Measurements from ENCODE around the gene CLUH.
"Not testable (repeated sequence)": the region's sequence is repeated elsewhere in the genome, so short reads cannot be mapped to it uniquely, and the experiment has no call there.

Gene CLUH

DNA sequence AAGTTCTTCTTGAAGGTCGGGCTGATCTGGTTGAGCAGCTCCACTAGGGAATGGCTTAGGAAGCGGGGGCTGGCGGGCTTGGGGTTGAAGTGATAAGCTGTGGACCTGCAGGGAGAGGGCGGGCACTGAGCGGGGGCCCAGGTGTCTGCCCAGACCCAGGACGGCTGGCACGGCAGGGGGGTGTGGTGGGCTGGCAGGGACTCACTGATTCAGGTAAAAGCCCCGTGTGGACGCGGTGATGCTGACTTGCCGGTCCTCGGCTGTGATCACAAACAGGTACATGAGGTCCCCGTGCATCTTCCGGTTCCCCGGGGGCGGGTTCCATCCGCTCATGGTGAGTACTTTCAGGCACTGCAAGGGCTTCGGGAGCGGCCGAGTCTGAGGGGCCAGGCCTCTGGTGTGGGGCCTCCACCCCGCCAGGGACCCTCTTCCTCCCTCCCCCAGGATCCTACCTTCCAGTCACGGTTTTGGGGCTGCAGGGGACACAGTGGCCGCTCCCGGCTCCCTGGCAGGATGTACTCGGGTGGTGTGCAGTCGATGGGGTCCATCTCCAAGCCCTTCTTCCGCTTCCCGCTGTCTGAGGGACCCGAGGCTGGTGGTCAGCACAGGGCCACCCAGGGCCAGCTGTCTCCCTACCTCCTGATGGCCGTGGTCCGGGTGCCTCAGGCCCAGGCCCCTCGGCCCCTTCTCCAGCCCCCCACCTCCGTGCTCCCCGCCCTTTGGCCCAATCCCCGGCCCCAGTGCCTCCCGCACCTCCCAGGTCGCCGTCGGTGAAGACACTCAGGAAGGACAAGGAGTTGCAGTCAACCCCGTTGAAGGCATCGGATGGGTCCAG is 10.2 kb downstream of the CLUH start:
- DNase-seq (ENCODE audit: low read depth) = no peak

DNA sequence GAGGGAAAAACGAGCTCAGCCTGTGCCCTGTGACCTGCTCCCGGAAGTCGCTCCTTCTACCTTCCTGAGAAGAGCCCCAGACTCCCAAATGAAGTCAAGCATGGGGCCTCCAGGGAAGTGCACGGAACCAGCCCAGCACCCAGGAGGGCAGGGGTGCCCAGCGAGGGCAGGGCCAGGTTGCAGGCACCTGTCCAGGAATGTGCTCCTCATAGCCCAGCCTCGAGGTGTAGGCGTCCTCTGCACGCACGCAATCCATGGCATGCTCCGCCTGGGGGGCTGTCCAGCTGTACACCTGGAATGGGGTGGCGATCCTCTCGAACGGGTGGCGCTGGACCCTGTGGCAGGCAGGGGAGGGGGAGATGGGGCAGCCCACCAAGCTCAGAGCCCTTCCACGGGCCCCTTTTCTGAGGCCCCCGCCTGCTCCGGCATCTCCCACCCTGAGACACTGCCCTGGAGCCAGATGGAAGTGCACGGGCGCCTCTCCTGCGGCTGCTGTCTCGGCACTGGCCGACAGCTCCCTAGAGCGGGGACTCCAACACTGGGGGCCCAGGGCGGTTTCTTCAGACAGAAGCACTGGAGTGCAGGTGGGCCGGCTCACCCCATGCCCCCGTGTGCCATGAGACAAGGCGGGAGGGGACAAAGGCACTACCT is 10.9 kb downstream of the CLUH start:
- no peak for DNase-seq (ENCODE audit: low read depth)

DNA sequence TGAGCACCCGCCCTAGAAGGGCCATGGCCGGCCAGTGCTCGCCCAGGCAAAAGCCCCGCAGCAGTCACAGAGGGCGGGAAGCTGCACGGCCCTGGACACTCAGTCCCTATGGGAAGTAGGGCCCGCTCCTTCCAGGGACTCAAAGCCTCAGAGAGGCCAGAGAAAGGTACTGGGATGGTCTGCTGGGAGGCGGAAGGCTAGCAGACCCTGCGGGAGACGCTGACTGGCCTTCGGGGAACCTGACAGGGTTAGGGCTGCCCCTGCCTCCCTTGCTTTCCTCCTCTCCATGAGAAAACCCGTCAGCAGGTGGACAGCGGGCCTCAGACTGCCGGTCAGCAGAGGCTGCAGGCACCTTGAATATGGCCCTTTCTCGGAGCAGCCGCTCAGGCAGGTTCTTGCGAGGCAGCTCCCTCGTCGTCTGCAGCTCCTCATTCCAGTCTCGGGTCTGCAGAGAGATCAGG is 11.5 kb downstream of the CLUH start:
- no peak for DNase-seq (ENCODE audit: low read depth)

DNA sequence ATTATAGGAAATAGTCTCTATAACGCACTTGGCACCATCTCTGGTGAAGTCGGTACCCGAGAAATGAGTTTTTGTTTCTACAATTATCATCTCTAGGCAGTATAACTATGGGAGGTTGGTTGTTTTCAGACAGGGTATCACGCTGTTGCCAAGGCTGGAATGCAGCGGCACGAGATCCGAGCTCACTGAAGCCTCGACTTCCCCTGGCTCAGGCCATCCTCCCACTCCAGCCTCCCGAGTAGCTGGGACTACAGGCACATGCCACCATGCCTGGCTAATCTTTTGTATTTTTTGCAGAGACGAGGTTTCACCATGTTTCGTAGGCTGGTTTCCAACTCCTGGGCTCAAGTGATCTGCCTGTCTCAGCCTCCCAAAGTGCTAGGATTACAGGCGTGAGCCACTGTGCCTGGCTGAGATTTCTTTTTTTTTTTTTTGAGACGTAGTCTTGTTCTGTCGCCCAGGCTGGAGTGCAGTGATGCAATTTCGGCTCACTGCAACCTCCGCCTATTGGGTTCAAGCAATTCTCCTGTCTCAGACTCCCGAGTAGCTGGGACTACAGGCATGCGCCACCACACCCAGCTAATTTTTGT is 12.3 kb downstream of the CLUH start:
- DNase-seq (ENCODE audit: low read depth) = not testable (repeated sequence)

DNA sequence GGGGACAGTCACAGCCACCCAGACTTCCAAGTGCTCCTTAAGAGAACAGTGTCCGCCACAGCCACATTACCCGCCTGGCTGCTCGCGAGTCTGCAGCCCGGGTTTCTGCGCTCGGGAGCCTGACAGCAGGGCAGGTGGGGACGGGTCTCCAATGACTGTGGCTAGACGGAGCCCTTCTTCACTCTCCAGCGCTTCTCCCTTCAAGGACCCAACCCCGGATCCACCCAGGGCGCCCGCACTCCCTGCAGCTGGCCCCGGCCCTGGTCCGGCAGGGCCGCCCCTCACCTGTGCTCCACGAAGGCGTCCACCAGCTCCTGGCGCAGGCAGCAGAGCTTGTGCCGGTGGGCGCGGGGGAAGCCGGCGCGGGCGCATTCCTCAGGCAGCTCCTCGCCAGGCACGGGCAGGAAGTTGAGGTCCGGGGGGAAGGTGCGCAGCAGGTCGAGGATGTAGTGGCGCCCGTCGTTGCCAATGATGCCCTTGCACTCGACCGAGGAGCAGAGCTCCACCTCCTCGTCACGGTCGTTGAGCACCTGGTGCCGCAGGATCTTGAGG is 13.9 kb downstream of the CLUH start:
- DNase-seq (ENCODE audit: low read depth) = no peak

DNA sequence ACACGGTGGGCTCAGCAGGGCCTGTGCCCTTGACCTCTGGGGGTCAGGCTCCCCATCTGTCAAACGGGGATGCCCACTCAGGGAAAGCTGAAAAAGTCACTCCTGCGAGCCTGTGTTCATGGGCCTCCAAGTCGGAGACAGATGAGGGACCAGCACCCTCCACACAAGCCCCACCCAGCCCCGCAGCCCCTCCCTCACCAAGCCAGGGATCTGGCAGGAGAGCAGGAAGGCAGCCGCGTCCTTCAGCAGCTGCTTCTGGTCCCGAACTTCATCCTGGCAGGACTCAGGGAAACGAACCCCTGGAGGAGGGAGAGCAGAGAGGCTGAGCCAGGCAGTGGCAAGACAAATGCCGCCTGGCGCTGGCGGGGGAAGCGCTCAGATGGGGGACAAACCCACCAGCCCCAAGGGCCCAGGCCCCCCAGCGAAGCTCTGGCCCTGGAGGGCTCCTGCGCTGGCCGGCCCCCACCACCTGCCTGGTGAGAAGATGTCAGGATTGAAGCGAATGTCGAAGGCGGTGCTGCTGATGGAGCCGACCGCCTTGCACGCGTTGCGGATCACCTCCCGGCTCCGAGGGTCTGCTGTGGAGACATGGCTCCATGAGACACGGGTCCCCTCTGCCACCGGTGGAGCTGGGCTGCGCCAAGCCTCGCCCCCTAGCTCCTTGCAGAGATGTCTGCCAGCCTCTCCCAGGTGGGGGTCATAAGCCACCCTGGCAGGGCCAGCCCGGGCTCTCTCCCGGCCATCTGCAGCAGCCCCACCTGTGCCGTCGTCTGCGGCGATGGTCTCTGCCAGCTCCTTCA is 15.4 kb downstream of the CLUH start:
- DNase-seq (ENCODE audit: low read depth) = no peak

DNA sequence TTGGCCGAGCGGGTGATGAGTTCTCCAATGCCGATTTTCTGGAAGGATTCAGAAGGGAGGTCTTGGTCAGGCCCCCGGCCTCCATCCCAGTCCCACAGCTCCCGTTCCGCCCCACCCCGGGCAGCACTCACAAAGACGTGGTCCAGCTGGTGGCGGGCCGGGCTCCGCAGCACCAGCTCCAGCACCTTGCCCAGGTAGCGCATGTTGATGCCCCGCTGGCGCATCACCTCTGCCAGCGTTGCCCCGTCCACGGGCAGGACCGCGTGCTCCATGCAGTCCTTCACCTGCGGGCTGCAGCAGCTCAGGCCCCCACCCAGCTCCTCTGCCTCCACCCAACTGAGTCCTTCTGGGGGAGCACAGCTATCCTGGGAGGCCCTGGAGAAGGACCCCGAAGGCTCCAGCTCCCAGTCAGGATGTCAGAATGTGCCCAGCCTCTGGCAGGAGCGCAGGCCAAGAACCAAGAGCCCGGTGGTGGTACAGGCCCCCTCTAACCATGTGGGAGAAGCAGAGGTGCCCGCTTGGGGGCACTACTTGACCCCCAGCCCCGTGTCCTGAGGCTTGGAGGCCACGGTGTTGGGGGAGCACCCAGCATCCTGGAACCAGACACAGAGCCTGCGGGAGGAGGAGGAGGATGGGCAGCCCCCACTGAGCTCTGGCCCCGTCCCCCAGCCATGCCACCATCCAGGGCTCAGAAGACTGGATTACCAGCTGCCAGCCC is 16.2 kb downstream of the CLUH start:
- no peak for DNase-seq (ENCODE audit: low read depth)

DNA sequence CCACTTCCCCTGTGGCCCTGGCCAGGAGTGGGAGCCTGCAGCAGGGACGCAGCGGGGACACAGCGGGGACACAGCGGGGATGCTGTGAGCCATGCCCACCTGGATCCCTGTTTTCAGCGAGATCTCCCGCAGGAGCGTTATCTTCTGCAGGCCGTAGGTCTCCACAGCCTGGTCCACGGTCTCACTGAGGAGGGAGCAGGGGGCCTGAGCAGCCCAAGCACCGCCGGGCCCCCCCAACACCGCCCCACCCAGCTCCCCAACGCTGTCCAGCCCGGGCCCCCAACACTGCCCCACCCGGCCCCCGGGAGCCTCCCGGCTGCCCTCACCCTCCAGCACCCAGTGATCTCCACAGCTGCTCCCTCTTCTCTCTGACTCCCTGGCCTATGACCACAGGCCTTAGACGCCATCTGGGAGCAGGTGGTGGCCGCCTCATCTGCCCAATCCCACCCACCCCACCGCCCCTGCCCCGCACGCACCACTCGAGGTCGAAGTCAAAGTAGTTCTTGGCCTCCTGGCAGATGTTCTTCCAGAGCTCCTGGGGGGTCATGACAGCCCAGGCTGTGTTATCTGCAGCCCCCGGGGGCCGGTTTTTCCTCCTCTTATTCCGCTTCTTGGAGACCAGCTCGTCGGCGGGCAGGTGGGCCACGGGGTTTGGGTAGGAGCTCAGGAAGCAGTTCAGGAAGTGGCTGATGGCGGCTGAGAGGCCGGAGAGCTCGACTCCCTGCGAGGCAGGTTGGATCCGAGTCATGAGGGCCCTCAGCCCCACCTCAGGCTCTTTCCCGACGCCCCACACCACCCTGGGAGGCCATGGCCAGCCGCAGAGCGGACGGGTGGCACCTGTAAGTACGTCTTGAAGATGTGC is 17.0 kb downstream of the CLUH start:
- no peak for DNase-seq (ENCODE audit: low read depth)

DNA sequence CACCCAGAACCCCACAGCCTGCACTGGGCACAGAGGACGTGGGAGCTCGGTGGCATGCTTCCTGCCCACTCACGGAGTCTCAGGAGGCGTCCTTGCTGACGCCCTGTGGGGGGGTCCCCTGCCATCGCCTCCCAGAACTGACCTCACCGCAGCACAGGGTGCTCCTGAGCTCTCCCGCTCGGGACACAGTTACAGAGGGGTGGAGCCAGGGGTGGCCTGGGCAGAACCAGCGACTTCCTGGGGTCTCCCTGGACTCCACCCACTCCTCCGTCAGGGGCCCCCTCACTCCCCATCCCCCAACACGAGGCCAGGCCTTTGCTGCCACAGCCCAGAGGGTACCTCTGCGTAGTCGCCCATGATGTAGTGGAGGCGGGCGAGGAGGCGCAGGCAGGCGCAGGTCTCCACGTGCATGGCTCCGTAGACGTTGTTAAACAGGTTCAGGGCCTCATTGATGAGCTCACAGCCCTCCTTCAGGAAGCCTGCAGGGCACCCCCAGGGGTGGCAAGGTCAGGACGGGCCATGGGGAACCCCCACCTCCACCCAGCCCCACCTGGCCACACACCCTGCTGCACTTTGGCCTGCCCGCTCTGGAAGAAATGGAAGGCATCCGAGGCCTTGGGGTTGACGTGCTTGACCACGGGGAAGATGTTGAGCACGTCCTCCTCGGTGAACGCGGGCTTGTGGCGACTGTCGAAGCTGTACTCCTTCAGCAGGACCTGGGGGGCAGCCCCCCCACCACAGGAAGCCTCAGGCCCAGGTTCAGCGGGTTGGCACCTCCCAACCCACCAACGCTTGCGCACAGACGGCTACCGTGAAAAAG is 17.8 kb downstream of the CLUH start:
- DNase-seq (ENCODE audit: low read depth) = no peak

DNA sequence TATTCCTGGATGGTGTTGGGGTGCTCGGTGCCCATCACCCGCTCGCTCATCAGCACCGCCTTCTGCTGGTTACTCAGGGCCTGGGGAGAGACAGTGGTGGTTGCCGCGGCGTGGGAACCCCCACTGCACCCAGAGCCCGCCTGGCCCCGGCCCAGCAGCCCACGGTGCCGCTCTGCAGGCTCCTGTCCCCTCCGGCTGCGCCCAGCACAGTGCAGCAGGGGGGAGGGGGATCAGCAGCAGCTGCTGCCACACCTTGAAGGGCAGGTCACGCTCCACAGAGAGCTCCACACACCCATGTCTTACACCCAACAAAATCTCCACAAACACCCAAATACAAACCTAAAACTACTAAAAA is 18.8 kb downstream of the CLUH start:
- no peak for DNase-seq (ENCODE audit: low read depth)

DNA sequence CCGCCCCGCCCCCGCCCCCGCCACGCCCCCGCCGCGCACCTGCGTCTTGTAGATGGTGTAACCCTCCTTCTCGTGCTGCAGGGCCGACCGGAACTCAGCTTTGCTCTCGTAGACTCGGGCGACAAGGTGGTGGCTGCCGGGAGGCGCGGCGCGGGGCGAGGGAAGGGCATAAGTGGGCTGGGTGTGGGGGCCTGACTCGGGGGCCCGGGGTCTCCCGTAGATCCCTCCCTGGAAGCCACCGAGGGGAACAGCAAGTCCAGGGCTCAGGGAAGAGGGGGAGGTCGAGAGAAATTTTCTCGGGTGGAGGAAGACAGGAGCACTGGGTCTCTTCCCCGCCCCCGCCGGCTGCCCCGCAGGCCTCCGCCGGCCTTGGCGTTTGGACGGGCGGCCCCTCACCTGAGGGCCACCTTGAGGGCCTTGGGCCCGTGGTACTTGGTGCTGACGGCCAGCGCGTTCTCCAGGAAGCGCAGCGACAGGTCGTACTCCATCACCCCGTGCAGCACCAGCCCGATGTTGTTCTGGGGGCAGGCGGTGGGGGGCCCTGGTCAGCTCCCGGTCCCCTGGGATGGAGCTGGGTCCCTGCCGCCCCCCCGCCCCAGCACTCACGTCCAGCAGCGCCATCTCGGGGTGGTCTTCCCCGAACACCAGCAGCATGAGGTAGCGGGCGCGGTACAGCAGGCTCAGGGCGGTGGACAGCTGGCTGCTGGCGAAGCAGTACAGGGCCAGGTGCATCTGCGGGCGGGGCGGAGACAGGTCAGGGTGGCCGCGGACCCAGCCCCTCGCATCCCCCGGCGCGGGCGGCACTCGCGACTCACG is 19.4 kb downstream of the CLUH start:
- DNase-seq (ENCODE audit: low read depth) = no peak

DNA sequence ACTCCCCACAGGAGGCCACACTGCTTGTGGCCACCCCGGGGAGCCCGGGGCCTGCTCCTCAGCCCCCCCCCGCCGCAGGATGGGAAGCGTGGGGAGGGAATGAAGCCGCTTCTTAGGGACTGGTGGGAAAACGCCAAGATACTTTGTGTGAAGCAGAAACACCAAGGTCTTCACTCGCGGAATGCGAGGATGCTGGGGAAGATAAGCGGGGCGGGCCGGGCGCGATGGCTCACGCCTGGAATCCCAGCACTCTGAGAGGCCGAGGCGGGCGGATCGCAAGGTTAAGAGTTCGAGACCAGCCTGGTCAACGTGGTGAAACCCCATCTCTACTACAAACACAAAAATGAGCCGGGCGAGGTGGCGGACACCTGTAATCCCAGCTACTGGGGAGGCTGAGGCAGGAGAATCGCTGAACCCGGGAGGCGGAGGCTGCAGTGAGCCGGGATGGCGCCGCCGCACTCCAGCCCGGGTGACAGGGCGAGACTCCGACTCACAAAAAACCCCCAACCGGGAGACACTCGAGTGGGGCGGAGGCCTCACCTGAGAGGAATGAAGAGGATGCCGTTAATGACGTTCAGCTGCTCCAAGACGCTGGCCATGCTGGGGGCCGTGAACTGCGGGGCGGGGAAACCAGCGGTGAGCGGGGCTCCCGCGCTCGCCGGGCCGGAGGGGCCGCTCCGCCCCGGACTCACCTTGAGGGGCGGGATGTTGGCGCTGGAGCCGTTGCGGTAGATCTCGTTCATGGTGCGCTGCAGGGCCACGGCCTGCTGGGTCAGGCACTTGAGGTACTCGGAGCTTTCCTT is 20.3 kb downstream of the CLUH start:
- no peak for DNase-seq (ENCODE audit: low read depth)

DNA sequence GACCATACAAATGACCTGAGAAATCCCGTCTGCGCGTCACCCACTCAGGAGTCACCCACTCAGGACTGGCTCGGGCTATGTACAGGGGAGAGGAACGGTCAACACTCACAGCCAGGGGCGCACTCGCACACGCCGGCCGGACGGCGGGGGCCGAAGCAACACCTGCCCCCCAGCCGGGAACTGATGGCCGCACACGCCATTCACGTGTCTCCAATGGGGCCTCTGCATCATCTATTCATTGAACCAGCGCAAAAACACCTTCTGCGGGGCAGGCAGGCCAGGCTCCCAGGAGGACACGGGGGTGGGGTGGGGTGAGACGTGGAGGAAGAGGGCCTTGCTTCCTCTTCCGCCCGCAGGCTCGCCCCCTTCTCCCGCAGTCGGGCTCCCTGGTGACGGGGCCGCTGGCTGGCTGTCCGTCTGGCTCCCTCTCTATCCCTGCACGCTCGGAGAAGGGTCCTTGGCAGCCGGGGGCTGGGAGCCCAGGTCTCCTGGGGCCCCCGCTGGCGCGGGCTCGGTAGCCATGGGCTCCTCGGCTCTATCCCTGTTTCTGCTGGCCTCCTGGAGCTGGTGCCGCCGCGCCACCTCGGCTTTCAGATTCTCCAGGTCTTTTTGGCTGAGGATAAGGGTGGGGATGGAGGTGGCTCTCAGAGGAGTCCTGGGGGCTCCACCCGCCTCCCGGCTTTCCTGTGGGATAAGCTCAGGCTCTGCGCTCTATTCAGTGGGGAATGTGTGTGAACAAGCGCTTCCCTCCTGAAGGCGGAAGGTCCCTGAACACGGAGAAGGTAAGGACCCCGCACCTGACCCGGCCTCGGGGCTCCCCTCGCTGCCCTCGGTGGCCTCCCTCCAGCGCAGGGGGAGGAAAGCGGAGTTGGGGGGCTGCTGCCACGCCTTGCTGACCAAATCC is 21.1 kb downstream of the CLUH start:
- DNase-seq (ENCODE audit: low read depth) = no peak

DNA sequence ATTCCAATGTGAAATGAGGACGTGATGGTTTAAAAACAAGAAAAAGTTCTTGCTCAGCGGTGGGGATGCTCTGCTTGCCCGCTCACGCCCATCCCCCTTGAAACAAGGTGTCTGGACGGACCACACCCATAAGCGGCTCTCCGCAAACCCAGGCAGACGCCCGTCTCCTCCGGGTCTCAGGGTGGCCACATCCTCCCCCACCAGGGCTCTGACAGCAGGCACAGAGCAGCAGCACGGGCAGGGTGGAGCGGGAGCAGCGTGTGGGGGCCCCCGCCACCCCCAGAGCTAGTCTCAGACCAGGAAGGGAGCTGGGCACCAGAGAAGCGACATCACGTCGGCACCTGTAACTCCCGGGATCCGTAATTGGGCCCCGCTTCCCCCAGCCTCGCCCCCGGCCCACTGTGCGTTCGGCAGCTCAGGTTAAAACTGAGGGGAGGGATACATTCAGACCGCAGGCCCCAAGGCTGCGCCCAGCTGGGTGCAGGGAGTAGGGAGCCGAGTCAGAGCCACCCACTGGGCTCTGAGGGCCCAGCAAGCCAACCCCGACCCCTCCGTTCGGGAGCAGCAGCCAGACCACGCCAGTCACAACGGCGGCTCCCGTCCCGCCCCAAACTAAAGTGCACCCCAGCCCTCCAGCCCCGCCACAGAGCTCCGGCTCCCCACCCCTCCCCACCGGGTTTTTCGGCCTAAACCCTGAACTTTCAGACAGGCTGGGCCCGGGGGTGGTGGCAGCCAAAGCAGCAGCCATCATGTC is 22.0 kb downstream of the CLUH start:
- no peak for DNase-seq (ENCODE audit: low read depth)

DNA sequence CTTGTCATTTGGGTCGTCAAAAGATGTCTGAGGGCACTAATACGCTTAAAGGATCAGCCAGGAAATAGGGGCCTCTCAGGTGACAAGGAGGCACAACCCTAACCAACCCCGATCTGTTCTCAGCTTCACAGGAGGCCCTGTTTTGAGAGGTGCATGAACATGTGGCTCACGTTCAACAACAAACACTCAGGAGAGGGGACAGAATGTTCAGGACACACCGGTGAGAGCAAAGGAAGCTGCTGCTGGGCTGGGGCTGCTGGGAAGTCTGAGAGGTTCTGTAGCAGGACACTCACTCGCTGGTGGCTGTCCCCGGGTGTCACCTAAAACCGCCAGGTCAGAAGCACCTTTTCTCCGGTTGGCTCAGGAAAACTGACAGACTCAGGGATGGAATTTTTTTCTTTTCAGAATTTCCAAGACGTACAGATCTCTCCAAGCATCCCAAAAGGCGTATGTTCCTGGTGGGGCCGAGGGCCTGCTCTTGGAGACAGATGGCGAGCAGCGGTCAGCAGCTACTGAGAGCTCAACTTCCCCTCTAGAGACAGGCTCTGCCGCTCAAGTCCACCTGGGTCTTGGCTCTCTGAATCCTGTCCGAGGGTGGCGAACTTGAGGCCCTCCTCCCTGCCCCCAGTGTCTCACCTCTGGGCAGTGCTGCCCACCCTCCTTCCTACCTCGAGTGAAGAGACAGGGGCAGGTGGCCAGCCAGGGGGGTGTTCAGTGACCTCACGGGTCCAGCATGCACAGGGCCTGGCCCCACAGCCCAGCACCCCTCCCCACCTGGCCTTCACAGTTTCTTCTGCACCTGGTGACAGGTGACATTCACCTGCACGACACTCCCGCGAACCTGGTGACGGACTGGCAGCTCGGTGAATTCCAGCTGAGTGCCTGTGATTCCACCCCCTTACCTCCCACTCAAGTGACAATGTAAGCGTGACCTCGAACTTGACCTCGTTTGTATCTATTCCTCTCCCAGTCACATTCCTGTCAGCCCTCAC is 22.9 kb downstream of the CLUH start:
- DNase-seq (ENCODE audit: low read depth) = no peak
